Neuronal stem cell (in vitro differentiated cells): ENCODE measurements around the gene SCN8A.

Experiments used
- DNase-seq: peaks from one replicate; pipeline ENCODE4 v3.0.0-alpha.2; 2013; ENCODE audit warnings: low spot score
- H2AFZ ChIP-seq: one replicate; pipeline ENCODE4 v1.6.1; 2013; ENCODE audit warnings: mild to moderate bottlenecking, low read length, inconsistent platforms
- H2AK5ac ChIP-seq: 2 replicates; pipeline ENCODE4 v1.6.1; 2013; ENCODE audit warnings: low read depth, mild to moderate bottlenecking, inconsistent platforms, low read length, moderate library complexity, mixed read lengths
- H2BK120ac ChIP-seq: 2 replicates; pipeline ENCODE4 v1.6.1; 2013; ENCODE audit warnings: low read depth, mild to moderate bottlenecking, inconsistent platforms, low read length, moderate library complexity, mixed read lengths
- H2BK12ac ChIP-seq: one replicate; pipeline ENCODE4 v1.6.1; 2013; ENCODE audit warnings: low read length, inconsistent platforms
- H2BK15ac ChIP-seq: 2 replicates; pipeline ENCODE4 v1.6.1; 2013; ENCODE audit warnings: mild to moderate bottlenecking, low read length, inconsistent platforms, mixed read lengths
- H2BK5ac ChIP-seq: one replicate; pipeline ENCODE4 v1.6.1; 2013; ENCODE audit warnings: inconsistent platforms, mild to moderate bottlenecking, low read length, moderate library complexity
- H3K14ac ChIP-seq: one replicate; pipeline ENCODE4 v1.6.1; 2013; ENCODE audit warnings: low read length, inconsistent platforms
- H3K18ac ChIP-seq: 2 replicates; pipeline ENCODE4 v1.6.1; 2013; ENCODE audit warnings: low read length, inconsistent platforms
- H3K23ac ChIP-seq: 2 replicates; pipeline ENCODE4 v1.6.1; 2013; ENCODE audit warnings: low read depth, mild to moderate bottlenecking, mixed read lengths, low read length, inconsistent platforms; ENCODE audit not compliant: poor library complexity
- H3K27ac ChIP-seq: replicated peaks from 3 replicates; pipeline ENCODE4 v1.5.1; 2013; ENCODE audit warnings: low read length, inconsistent platforms
- H3K27me3 ChIP-seq, 3 experiments: 2 replicates each; pipeline ENCODE4 v1.6.1; 2013; ENCODE audit warnings: low read length in 3 of 3, mild to moderate bottlenecking in 2 of 3, inconsistent platforms in 1 of 3, low read depth in 1 of 3, mixed read lengths in 1 of 3, moderate library complexity in 1 of 3; ENCODE audit not compliant: control insufficient read depth in 3 of 3, insufficient read depth in 3 of 3
- H3K36me3 ChIP-seq, 2 donors: replicated peaks in 1 of 2; 2 replicates each; pipeline ENCODE4 v1.6.1; 2013; ENCODE audit warnings: low read length in 2 of 2; ENCODE audit not compliant: control insufficient read depth in 2 of 2, insufficient read depth in 2 of 2
- H3K4ac ChIP-seq: 2 replicates; pipeline ENCODE4 v1.6.1; 2013; ENCODE audit warnings: inconsistent platforms, mild to moderate bottlenecking, low read length, moderate library complexity
- H3K4me1 ChIP-seq, 2 donors: 1 replicate in 1 of 2; 2 replicates in 1 of 2; pipeline ENCODE4 v1.6.1; 2013; ENCODE audit warnings: low read length in 2 of 2, low read depth in 1 of 2; ENCODE audit not compliant: control insufficient read depth in 2 of 2, insufficient read depth in 1 of 2
- H3K4me2 ChIP-seq: one replicate; pipeline ENCODE4 v1.6.1; 2013; ENCODE audit warnings: mild to moderate bottlenecking, low read length, inconsistent platforms; ENCODE audit not compliant: insufficient read depth, poor library complexity, severe bottlenecking
- H3K4me3 ChIP-seq, 2 donors: 2 replicates each; pipeline ENCODE4 v1.5.1; 2013; ENCODE audit warnings: low read length in 2 of 2, mild to moderate bottlenecking in 2 of 2, inconsistent platforms in 1 of 2, moderate library complexity in 1 of 2
- H3K79me1 ChIP-seq: one replicate; pipeline ENCODE4 v1.6.1; 2013; ENCODE audit warnings: low read depth, mild to moderate bottlenecking, inconsistent platforms, low read length, moderate library complexity
- H3K9ac ChIP-seq: one replicate; pipeline ENCODE4 v1.6.1; 2013; ENCODE audit warnings: mild to moderate bottlenecking, low read depth, low read length, inconsistent platforms; ENCODE audit not compliant: poor library complexity
- H3K9me3 ChIP-seq, 2 donors: replicated peaks in 1 of 2; 2 replicates each; pipeline versions ENCODE3 to v1.6.1; 2013; ENCODE audit warnings: low read length in 2 of 2, mild to moderate bottlenecking in 2 of 2, inconsistent platforms in 1 of 2, low read depth in 1 of 2, mixed read lengths in 1 of 2, moderate library complexity in 1 of 2; ENCODE audit not compliant: control insufficient read depth in 2 of 2, insufficient read depth in 1 of 2
- H4K8ac ChIP-seq: one replicate; pipeline ENCODE4 v1.6.1; 2013; ENCODE audit warnings: low read depth, mild to moderate bottlenecking, inconsistent platforms, low read length, moderate library complexity
- H4K91ac ChIP-seq: one replicate; pipeline ENCODE4 v1.6.1; 2013; ENCODE audit warnings: low read length, low read depth, mild to moderate bottlenecking, inconsistent platforms; ENCODE audit not compliant: poor library complexity
- whole genome bisulfite sequencing, 2 donors: extraction: QIAGEN DNeasy Blood & Tissue Kit; methylation state at CpG; one replicate each; pipeline ENCODE4 v1.1.7; 2013; ENCODE audit warnings: missing lambda C conversion rate in 2 of 2, mixed read lengths in 1 of 2; ENCODE audit not compliant: insufficient read length in 2 of 2, insufficient replicate concordance in 1 of 2; ENCODE audit errors: extremely low coverage in 2 of 2; 5-methylcytosine and 5-hydroxymethylcytosine counted together

Gene SCN8A

GRCh38 chr12:51847643-51848325 is 256.8 kb downstream of the SCN8A start:
- no peak overlapping the region for H3K14ac ChIP-seq
- peak overlapping the region; percentile 80 to 93 for H3K4me3 ChIP-seq
- H2BK5ac ChIP-seq, result peak overlapping the region; percentile 96
- H3K27me3 ChIP-seq, result no peaks in the 10 kb centered on the region
- peak overlapping the region; percentile 93 for H3K4me2 ChIP-seq
- H2AFZ ChIP-seq, result peak overlapping the region; percentile 84
- no CpG with 5 or more reads among the region's 40 CpGs for WGBS, 2 donors
- no peak overlapping the region for H4K8ac ChIP-seq
- peak overlapping the region; percentile 67 for H2AK5ac ChIP-seq
- H4K91ac ChIP-seq, result peak overlapping the region; percentile 82
- H2BK15ac ChIP-seq, result peak overlapping the region; percentile 12
- H3K36me3 ChIP-seq, result peaks cover 4 to 46% of the 10 kb centered on the region in 2 donors
- H3K23ac ChIP-seq, result peak overlapping the region; percentile 48
- peak overlapping the region; percentile 19 for H3K4ac ChIP-seq
- H3K79me1 ChIP-seq, result peaks cover 12% of the 10 kb centered on the region
- peak overlapping the region; percentile 88 for H3K27ac ChIP-seq
- H3K9me3 ChIP-seq, result no peaks in the 10 kb centered on the region
- H3K4me1 ChIP-seq, result peaks cover 24 to 27% of the 10 kb centered on the region in 2 donors
- peak overlapping the region; percentile 93 for H3K18ac ChIP-seq
- H2BK120ac ChIP-seq, result peak overlapping the region; percentile 26
- H3K9ac ChIP-seq, result peak overlapping the region; percentile 79
- DNase-seq, result peak; percentile 71
- no peak overlapping the region for H2BK12ac ChIP-seq

DNA sequence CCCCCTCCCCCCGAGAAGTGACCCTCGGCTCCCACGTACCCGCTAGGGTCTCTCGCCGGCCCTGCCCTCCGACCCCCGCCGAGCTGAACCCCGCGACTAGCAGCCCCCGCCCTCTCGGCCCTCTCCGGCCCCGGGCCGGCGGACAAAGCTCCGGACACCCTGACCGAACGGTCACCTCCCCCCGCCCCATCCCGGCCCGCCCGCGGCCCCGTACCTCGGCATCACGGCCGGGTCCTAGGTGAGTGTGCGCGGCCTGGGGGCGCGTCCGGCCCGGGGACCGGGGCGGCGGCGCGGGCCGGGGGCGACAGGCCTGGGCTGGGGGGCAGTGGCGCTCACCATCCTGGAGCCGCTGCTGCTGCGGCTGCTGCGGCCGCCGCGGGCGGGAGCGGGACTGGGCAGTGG is 257.3 kb downstream of the SCN8A start, which contains the start of gene FIGNL2:
FIGNL2 (minus strand) TSS at position 393 of the 402 bp plus-strand sequence. CDS start 26,305 bp downstream, outside the sequence.
- Histone ChIP-seq H2BK120ac (peak within 1 kb of the TSS; percentile 51), H2AFZ (peak within 1 kb of the TSS; percentile 84), H3K27me3 (no peaks in the 10 kb centered on the region), H3K9ac (peak within 1 kb of the TSS; percentile 85), H3K4me2 (peak within 1 kb of the TSS; percentile 93), H3K14ac (no peak within 1 kb of the TSS), H3K23ac (peak within 1 kb of the TSS; percentile 77), H3K18ac (peak within 1 kb of the TSS; percentile 95), H3K4me1 (peaks cover 24 to 29% of the 10 kb centered on the region in 2 donors), H2AK5ac (peak within 1 kb of the TSS; percentile 67), H3K79me1 (peaks cover 11% of the 10 kb centered on the region), H3K36me3 (peaks cover 4 to 46% of the 10 kb centered on the region in 2 donors), H4K8ac (no peak within 1 kb of the TSS), H2BK12ac (peak within 1 kb of the TSS; percentile 77), H2BK5ac (peak within 1 kb of the TSS; percentile 96), H3K27ac (peak within 1 kb of the TSS; percentile 88), H3K4me3 (peak within 1 kb of the TSS; percentile 80 to 93), H3K4ac (peak within 1 kb of the TSS; percentile 19), H3K9me3 (no peaks in the 10 kb centered on the region), H2BK15ac (peak within 1 kb of the TSS; percentile 12), H4K91ac (peak within 1 kb of the TSS; percentile 82)
- no CpG with 5 or more reads among the region's 51 CpGs for WGBS, 2 donors
- peak; percentile 54 for DNase-seq

GRCh38 chr12:51848841-51849735 is 258.1 kb downstream of the SCN8A start:
- Histone ChIP-seq H3K36me3 (peaks cover 4 to 41% of the 10 kb centered on the region in 2 donors), H3K4ac (no peak overlapping the region), H3K14ac (no peak overlapping the region), H3K79me1 (peaks cover 11% of the 10 kb centered on the region), H3K4me3 (peak overlapping the region; percentile 71 to 80), H4K8ac (no peak overlapping the region), H3K27ac (peak overlapping the region; percentile 70), H2AFZ (peak overlapping the region; percentile 76), H4K91ac (peak overlapping the region; percentile 59), H2BK120ac (peak overlapping the region; percentile 51), H3K23ac (peak overlapping the region; percentile 35), H2BK5ac (peak overlapping the region; percentile 91), H3K9me3 (no peaks in the 10 kb centered on the region), H3K4me1 (peaks cover 24 to 31% of the 10 kb centered on the region in 2 donors), H3K9ac (peak overlapping the region; percentile 85), H3K4me2 (peak overlapping the region; percentile 62), H3K27me3 (no peaks in the 10 kb centered on the region), H3K18ac (peak overlapping the region; percentile 95), H2BK12ac (peak overlapping the region; percentile 77), H2BK15ac (peak overlapping the region; percentile 0), H2AK5ac (peak overlapping the region; percentile 17)
- no CpG with 5 or more reads among the region's 57 CpGs for WGBS, 2 donors
- peak; percentile 74 for DNase-seq
